ENCODE data around the gene RAB11FIP3. TPM values are rescaled to one million over a fixed set of nuclear protein-coding genes. Genes with fewer than 3 reads are reported as not detected.

Gene RAB11FIP3
- total and polyA plus RNA-seq, 11 donors: 19.3 to 39.9 (median 31.9) TPM

GRCh38 chr16:549544-550263 is 124.3 kb downstream of the RAB11FIP3 start:
- no peaks in the 10 kb centered on the region for H3K27me3 ChIP-seq
- 95 to 98% (median 95%) methylated on average over 41 to 54 of the region's 54 CpGs for WGBS, 4 donors
- no peaks in the 10 kb centered on the region for H3K9me3 ChIP-seq
- no peaks in the 10 kb centered on the region for H3K4me1 ChIP-seq
- DNase-seq: no peak
- ATAC-seq: no peak
- intact Hi-C loops (cut with DNase I): no loop called here
- H3K27ac ChIP-seq: no peak overlapping the region
- TF ChIP-seq POLR2A (IDR thresholded peaks at IDR 0.05) (no peak), CTCF (IDR thresholded peaks at IDR 0.05) (no peak)
- H3K4me3 ChIP-seq: no peak overlapping the region
- peaks cover 0 to 67% (median 25%) of the 10 kb centered on the region in 9 donors for H3K36me3 ChIP-seq

GRCh38 chr16:551210-551609 is 125.8 kb downstream of the RAB11FIP3 start:
- TF ChIP-seq CTCF (IDR thresholded peaks at IDR 0.05) (no peak), POLR2A (IDR thresholded peaks at IDR 0.05) (no peak)
- intact Hi-C loops (cut with DNase I): no loop called here
- no peak overlapping the region for H3K4me3 ChIP-seq
- H3K36me3 ChIP-seq: peaks cover 0 to 60% (median 25%) of the 10 kb centered on the region in 9 donors
- WGBS, 4 donors: 96 to 99% (median 97%) methylated on average over 14 to 28 of the region's 28 CpGs
- H3K4me1 ChIP-seq: no peaks in the 10 kb centered on the region
- no peaks in the 10 kb centered on the region for H3K27me3 ChIP-seq
- DNase-seq (no peak), ATAC-seq (no peak)
- H3K27ac ChIP-seq: no peak overlapping the region
- no peaks in the 10 kb centered on the region for H3K9me3 ChIP-seq

- H3K36me3 ChIP-seq: peaks cover 0 to 60% (median 25%) of the 10 kb centered on the region in 9 donors
These were observed 126.7 kb downstream of the RAB11FIP3 start for GRCh38 chr16:552171-552570.

More at GRCh38 chr16:552171-552570, 126.7 kb downstream of the RAB11FIP3 start:
- WGBS, 4 donors: 95 to 98% (median 97%) methylated on average over 13 to 35 of the region's 35 CpGs
- H3K27ac ChIP-seq: no peak overlapping the region
- TF ChIP-seq CTCF (IDR thresholded peaks at IDR 0.05) (no peak), POLR2A (IDR thresholded peaks at IDR 0.05) (no peak)
- ATAC-seq: no peak
- H3K4me1 ChIP-seq: no peaks in the 10 kb centered on the region
- H3K27me3 ChIP-seq: no peaks in the 10 kb centered on the region
- no peak overlapping the region for H3K4me3 ChIP-seq
- no peaks in the 10 kb centered on the region for H3K9me3 ChIP-seq
- no peak for DNase-seq
- intact Hi-C loops (cut with DNase I): no loop called here

Measured in heart left ventricle (tissue), 16 donors.